Neural crest cell (in vitro differentiated cells): ENCODE data around the gene TAF1. TPM values are rescaled to one million over a fixed set of nuclear protein-coding genes. Genes with fewer than 3 reads are reported as not detected.
"Not testable (repeated sequence)": the region's sequence is repeated elsewhere in the genome, so short reads cannot be mapped to it uniquely, and the experiment has no call there.

Experiments
- DNase-seq: peaks from one replicate; pipeline ENCODE4 v3.0.0; 2021; ENCODE audit warnings: low read depth, mixed read lengths, low spot score
- H3K27ac Mint-ChIP-seq: one replicate; pipeline ENCODE4 v1.8.0; 2021; ENCODE audit warnings: mild to moderate bottlenecking, mixed read lengths; ENCODE audit not compliant: unreplicated experiment
- H3K27me3 Mint-ChIP-seq: 2 replicates; pipeline ENCODE4 v1.8.0; 2021; ENCODE audit warnings: low read depth, mild to moderate bottlenecking, mixed read lengths
- H3K36me3 Mint-ChIP-seq: 2 replicates; pipeline ENCODE4 v1.8.0; 2021; ENCODE audit warnings: low read depth, mild to moderate bottlenecking, mixed read lengths
- H3K4me1 Mint-ChIP-seq: 2 replicates; pipeline ENCODE4 v1.8.0; 2021; ENCODE audit warnings: mixed read lengths
- H3K4me3 Mint-ChIP-seq: one replicate; pipeline ENCODE4 v1.8.0; 2021; ENCODE audit warnings: mild to moderate bottlenecking, mixed read lengths
- H3K9me3 Mint-ChIP-seq: 2 replicates; pipeline ENCODE4 v1.8.0; 2021; ENCODE audit warnings: mixed read lengths
- CTCF ChIP-seq: fragments of 200-600 bp; sonication (generic); conservative IDR thresholded peaks from 2 replicates; pipeline ENCODE4 v1.5.0; 2021; ENCODE audit warnings: antibody characterized with exemption, mild to moderate bottlenecking
- total RNA-seq: library from RNA; stranded (reverse); gene quantifications from 2 replicates; pipeline ENCODE4 v1.2.1, GENCODE V29; 2021

TAF1 gene
- total RNA-seq, 1 donor from 2014 or later: 31.9 TPM

GRCh38 chrX:71482228-71482958 lies 116.2 kb downstream of the TAF1 start:
- DNase-seq: no peak
- H3K9me3 Mint-ChIP-seq: peaks cover 3% of the 10 kb centered on the region
- H3K27me3 Mint-ChIP-seq: no peaks in the 10 kb centered on the region
- H3K4me1 Mint-ChIP-seq: no peaks in the 10 kb centered on the region
- no peak overlapping the region for H3K27ac Mint-ChIP-seq
- no peak overlapping the region for H3K4me3 Mint-ChIP-seq
- no peaks in the 10 kb centered on the region for H3K36me3 Mint-ChIP-seq
- no peak for TF ChIP-seq CTCF

- H3K36me3 Mint-ChIP-seq: peaks cover 2% of the 10 kb centered on the region
These were observed 121.7 kb downstream of the TAF1 start for GRCh38 chrX:71487814-71488213.

GRCh38 chrX:71489540-71489939 lies 123.4 kb downstream of the TAF1 start:
- DNase-seq: no peak
- peaks cover 2% of the 10 kb centered on the region for H3K36me3 Mint-ChIP-seq
- H3K9me3 Mint-ChIP-seq: peaks cover 5% of the 10 kb centered on the region
- H3K27ac Mint-ChIP-seq: no peak overlapping the region
- H3K4me1 Mint-ChIP-seq: no peaks in the 10 kb centered on the region
- H3K4me3 Mint-ChIP-seq: no peak overlapping the region
- H3K27me3 Mint-ChIP-seq: no peaks in the 10 kb centered on the region
- TF ChIP-seq CTCF: no peak

More at GRCh38 chrX:71487814-71488213, 121.7 kb downstream of the TAF1 start:
- Mint-ChIP-seq H3K9me3 (peaks cover 5% of the 10 kb centered on the region), H3K27ac (no peak overlapping the region), H3K4me3 (no peak overlapping the region), H3K27me3 (no peaks in the 10 kb centered on the region), H3K4me1 (no peaks in the 10 kb centered on the region)
- no peak for DNase-seq
- no peak for TF ChIP-seq CTCF

GRCh38 chrX:71492231-71493065 lies 126.3 kb downstream of the TAF1 start:
- no peaks in the 10 kb centered on the region for H3K27me3 Mint-ChIP-seq
- peaks cover 8% of the 10 kb centered on the region for H3K9me3 Mint-ChIP-seq
- no peak overlapping the region for H3K4me3 Mint-ChIP-seq
- TF ChIP-seq CTCF: no peak
- no peak overlapping the region for H3K27ac Mint-ChIP-seq
- DNase-seq: no peak
- peaks cover 2% of the 10 kb centered on the region for H3K36me3 Mint-ChIP-seq
- H3K4me1 Mint-ChIP-seq: no peaks in the 10 kb centered on the region

- peaks cover 5% of the 10 kb centered on the region for H3K9me3 Mint-ChIP-seq
- no peak overlapping the region for H3K27ac Mint-ChIP-seq
- DNase-seq: no peak
- no peak for TF ChIP-seq CTCF
- peaks cover 2% of the 10 kb centered on the region for H3K36me3 Mint-ChIP-seq
- no peaks in the 10 kb centered on the region for H3K4me1 Mint-ChIP-seq
- no peak overlapping the region for H3K4me3 Mint-ChIP-seq
- no peaks in the 10 kb centered on the region for H3K27me3 Mint-ChIP-seq
These were observed 127.0 kb downstream of the TAF1 start for GRCh38 chrX:71493111-71493613.

- DNase-seq, H3K36me3 Mint-ChIP-seq, H3K9me3 Mint-ChIP-seq, H3K27ac Mint-ChIP-seq, H3K4me3 Mint-ChIP-seq, H3K4me1 Mint-ChIP-seq, H3K27me3 Mint-ChIP-seq: not testable (repeated sequence)
These were observed 129.8 kb downstream of the TAF1 start for GRCh38 chrX:71495979-71496378.
